ENCODE measurements around the gene UAP1L1. TPM values are rescaled to one million over a fixed set of nuclear protein-coding genes. Genes with fewer than 3 reads are reported as not detected.

UAP1L1 gene
- total and polyA plus RNA-seq, 4 donors, result 0.35 to 2.3 (median 1.7) TPM

DNA sequence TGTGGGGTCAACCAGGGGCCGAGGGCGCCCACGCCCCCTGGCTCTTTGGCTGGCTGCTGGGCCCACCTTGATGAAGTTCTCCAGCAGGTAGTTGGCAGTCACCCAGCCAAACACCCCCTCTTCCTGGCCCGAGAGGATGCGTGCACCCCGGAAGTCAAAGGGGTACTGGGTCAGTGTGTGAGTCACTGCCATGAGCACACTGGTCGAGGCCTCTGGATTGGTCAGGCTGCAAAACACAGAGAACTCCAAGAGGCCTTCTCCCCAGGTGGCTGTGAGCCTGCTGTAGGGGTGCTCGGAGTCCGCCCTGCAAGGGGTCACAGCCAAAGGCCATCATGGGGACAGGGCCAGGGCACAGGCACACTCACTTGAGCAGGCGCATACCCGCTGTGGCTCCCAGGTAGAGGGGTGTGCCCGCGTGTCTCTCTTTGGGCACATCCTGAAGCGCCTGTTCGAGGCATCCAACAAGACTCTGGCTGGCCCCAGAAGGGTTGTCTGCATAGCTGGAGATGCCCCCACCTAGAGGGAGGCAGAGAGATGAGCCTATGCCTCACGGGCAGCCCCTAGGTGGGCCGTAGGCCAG lies 26.1 kb upstream of the UAP1L1 start:
- no peak overlapping the region for H3K4me3 ChIP-seq (ENCODE audit: low read depth in 1 of 3, low read length in 3 of 3)
- peaks cover 18 to 44% (median 23%) of the 10 kb centered on the region in 4 donors for H3K4me1 ChIP-seq (ENCODE audit: control insufficient read depth in 4 of 4, insufficient read depth in 4 of 4, low read length in 3 of 4)
- TF ChIP-seq TAF1 (conservative IDR thresholded peaks at IDR 0.05) (no peak), EGR1 (IDR thresholded peaks at IDR 0.05; ENCODE audit: low read depth in 2 of 2) (no peak), FOXA2 (IDR thresholded peaks at IDR 0.05) (no peak), HNF4A (conservative IDR thresholded peaks at IDR 0.05) (no peak)
- TF ChIP-seq, protein P1, sequence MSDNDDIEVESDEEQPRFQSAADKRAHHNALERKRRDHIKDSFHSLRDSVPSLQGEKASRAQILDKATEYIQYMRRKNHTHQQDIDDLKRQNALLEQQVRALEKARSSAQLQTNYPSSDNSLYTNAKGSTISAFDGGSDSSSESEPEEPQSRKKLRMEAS (IDR thresholded peaks at IDR 0.05), result no peak
- H3K36me3 ChIP-seq (ENCODE audit: control insufficient read depth in 4 of 4, insufficient read depth in 3 of 4, low read depth in 1 of 4, low read length in 3 of 4), result no peaks in the 10 kb centered on the region
- 94% methylated on average over 17 of the region's 17 CpGs for WGBS
- H3K9ac ChIP-seq (ENCODE audit: low read depth in 1 of 2, low read length in 2 of 2), result no peak overlapping the region
- H3K27me3 ChIP-seq (ENCODE audit: control insufficient read depth in 4 of 4, insufficient read depth in 4 of 4, low read length in 3 of 4), result peaks cover 0 to 9% (median 7%) of the 10 kb centered on the region in 4 donors
- no peak overlapping the region for H3K27ac ChIP-seq (ENCODE audit: low read depth in 1 of 2, low read length in 2 of 2)
- DNase-seq (ENCODE audit: low spot score), result no peak
- H3K9me3 ChIP-seq (ENCODE audit: control insufficient read depth in 4 of 4, low read length in 3 of 4), result no peaks in the 10 kb centered on the region

DNA sequence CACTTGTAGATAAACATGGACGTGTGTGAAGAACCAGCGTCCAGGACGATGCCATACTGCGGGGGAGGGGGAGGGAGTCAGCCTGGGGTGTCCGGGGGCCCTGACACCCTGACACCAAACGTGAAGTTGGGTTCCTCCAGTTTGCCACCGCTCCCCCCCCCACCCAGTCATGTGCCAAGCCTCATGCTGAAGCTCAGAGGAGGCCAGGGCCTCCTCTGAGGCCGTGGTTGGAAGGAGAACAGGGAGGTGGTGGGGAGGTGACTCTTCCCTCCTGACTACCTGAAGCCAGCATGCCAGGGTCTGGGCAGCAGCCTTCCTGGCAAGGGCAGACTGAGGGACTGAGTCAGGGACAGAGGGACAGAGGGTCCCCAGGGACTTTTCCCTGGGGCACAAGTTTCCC lies 25.0 kb upstream of the UAP1L1 start:
- no peaks in the 10 kb centered on the region for H3K36me3 ChIP-seq (ENCODE audit: control insufficient read depth in 4 of 4, insufficient read depth in 3 of 4, low read depth in 1 of 4, low read length in 3 of 4)
- 75% methylated on average over 8 of the region's 8 CpGs for WGBS
- H3K9me3 ChIP-seq (ENCODE audit: control insufficient read depth in 4 of 4, low read length in 3 of 4), result no peaks in the 10 kb centered on the region
- peaks cover 0 to 9% (median 5%) of the 10 kb centered on the region in 4 donors for H3K27me3 ChIP-seq (ENCODE audit: control insufficient read depth in 4 of 4, insufficient read depth in 4 of 4, low read length in 3 of 4)
- TF ChIP-seq RAD21 (IDR thresholded peaks at IDR 0.05) (no peak), YY1 (IDR thresholded peaks at IDR 0.05) (no peak), SP1 (IDR thresholded peaks at IDR 0.05) (no peak), TAF1 (conservative IDR thresholded peaks at IDR 0.05) (no peak)
- peaks cover 21 to 45% (median 27%) of the 10 kb centered on the region in 4 donors for H3K4me1 ChIP-seq (ENCODE audit: control insufficient read depth in 4 of 4, insufficient read depth in 4 of 4, low read length in 3 of 4)
- no peak overlapping the region for H3K4me3 ChIP-seq (ENCODE audit: low read depth in 1 of 3, low read length in 3 of 3)
- DNase-seq (ENCODE audit: low spot score), result no peak
- no peak overlapping the region for H3K9ac ChIP-seq (ENCODE audit: low read depth in 1 of 2, low read length in 2 of 2)
- H3K27ac ChIP-seq (ENCODE audit: low read depth in 1 of 2, low read length in 2 of 2), result no peak overlapping the region

DNA sequence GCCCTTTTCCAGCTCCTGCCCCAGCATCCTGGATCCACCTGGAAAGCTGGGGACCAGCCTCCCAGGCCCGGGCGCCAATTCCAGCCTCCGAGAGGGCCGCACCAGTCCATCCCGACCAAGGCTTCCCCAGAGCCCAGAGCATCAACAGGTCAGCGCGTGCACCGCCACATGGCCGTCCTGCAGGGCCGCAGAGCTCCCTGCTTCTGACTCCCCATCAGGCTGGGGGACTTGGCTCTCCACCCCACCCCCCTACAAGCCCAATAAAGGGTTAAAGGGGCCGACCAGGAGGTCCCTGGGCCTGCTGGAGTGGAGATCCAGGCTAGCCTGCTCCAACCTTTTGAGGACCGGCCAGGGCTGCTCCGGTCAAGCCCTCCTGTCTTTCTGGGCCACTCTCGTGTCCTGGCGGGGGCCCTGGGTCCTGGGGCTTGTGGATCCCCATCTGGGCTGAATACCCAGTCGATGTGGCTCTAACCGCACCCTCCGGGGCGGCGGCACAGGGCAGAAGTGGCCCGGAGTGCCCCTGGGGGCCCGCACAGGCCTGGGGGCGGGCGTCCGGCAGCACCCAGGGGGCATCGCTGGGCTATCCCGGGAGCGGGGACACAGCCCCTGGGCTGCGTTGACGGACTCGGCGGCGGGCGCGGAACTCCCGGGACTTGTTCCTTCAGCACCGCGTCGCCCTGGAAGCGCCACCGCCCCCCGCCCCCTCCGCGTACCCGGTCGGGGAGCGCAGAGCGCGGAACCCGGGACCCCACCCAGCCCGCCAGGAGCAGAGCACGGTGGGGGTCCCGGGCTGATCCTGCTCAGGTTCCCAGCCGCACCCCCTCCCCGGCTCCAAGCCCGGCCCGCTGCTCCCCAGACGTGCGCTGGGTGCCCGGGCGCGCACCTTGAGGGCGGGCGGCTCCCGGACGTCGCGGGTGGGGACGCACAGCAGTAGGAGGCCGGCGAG lies 24.0 kb upstream of the UAP1L1 start:
- H3K4me1 ChIP-seq (ENCODE audit: control insufficient read depth in 4 of 4, insufficient read depth in 4 of 4, low read length in 3 of 4), result peaks cover 21 to 45% (median 30%) of the 10 kb centered on the region in 4 donors
- 26% methylated on average over 71 of the region's 71 CpGs for WGBS
- DNase-seq (ENCODE audit: low spot score), result no peak
- no peak overlapping the region for H3K9ac ChIP-seq (ENCODE audit: low read depth in 1 of 2, low read length in 2 of 2)
- H3K36me3 ChIP-seq (ENCODE audit: control insufficient read depth in 4 of 4, insufficient read depth in 3 of 4, low read depth in 1 of 4, low read length in 3 of 4), result no peaks in the 10 kb centered on the region
- TF ChIP-seq, protein P2, sequence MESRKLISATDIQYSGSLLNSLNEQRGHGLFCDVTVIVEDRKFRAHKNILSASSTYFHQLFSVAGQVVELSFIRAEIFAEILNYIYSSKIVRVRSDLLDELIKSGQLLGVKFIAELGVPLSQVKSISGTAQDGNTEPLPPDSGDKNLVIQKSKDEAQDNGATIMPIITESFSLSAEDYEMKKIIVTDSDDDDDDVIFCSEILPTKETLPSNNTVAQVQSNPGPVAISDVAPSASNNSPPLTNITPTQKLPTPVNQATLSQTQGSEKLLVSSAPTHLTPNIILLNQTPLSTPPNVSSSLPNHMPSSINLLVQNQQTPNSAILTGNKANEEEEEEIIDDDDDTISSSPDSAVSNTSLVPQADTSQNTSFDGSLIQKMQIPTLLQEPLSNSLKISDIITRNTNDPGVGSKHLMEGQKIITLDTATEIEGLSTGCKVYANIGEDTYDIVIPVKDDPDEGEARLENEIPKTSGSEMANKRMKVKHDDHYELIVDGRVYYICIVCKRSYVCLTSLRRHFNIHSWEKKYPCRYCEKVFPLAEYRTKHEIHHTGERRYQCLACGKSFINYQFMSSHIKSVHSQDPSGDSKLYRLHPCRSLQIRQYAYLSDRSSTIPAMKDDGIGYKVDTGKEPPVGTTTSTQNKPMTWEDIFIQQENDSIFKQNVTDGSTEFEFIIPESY (IDR thresholded peaks at IDR 0.05), result no peak
- TF ChIP-seq, protein P3, sequence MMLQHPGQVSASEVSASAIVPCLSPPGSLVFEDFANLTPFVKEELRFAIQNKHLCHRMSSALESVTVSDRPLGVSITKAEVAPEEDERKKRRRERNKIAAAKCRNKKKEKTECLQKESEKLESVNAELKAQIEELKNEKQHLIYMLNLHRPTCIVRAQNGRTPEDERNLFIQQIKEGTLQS (IDR thresholded peaks at IDR 0.05), result no peak
- TF ChIP-seq YY1 (IDR thresholded peaks at IDR 0.05) (no peak), RAD21 (IDR thresholded peaks at IDR 0.05) (no peak), NR2F2 (IDR thresholded peaks at IDR 0.05) (no peak), TAF1 (conservative IDR thresholded peaks at IDR 0.05) (no peak), FOXA2 (IDR thresholded peaks at IDR 0.05) (no peak), HNF4G (IDR thresholded peaks at IDR 0.05) (no peak), SP1 (IDR thresholded peaks at IDR 0.05) (no peak)
- TF ChIP-seq, protein P1 (IDR thresholded peaks at IDR 0.05), result no peak
- TF ChIP-seq, protein P4, sequence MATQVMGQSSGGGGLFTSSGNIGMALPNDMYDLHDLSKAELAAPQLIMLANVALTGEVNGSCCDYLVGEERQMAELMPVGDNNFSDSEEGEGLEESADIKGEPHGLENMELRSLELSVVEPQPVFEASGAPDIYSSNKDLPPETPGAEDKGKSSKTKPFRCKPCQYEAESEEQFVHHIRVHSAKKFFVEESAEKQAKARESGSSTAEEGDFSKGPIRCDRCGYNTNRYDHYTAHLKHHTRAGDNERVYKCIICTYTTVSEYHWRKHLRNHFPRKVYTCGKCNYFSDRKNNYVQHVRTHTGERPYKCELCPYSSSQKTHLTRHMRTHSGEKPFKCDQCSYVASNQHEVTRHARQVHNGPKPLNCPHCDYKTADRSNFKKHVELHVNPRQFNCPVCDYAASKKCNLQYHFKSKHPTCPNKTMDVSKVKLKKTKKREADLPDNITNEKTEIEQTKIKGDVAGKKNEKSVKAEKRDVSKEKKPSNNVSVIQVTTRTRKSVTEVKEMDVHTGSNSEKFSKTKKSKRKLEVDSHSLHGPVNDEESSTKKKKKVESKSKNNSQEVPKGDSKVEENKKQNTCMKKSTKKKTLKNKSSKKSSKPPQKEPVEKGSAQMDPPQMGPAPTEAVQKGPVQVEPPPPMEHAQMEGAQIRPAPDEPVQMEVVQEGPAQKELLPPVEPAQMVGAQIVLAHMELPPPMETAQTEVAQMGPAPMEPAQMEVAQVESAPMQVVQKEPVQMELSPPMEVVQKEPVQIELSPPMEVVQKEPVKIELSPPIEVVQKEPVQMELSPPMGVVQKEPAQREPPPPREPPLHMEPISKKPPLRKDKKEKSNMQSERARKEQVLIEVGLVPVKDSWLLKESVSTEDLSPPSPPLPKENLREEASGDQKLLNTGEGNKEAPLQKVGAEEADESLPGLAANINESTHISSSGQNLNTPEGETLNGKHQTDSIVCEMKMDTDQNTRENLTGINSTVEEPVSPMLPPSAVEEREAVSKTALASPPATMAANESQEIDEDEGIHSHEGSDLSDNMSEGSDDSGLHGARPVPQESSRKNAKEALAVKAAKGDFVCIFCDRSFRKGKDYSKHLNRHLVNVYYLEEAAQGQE (IDR thresholded peaks at IDR 0.05), result no peak
- no peak overlapping the region for H3K27ac ChIP-seq (ENCODE audit: low read depth in 1 of 2, low read length in 2 of 2)
- peaks cover 0 to 3% (median 0%) of the 10 kb centered on the region in 4 donors for H3K27me3 ChIP-seq (ENCODE audit: control insufficient read depth in 4 of 4, insufficient read depth in 4 of 4, low read length in 3 of 4)
- no peaks in the 10 kb centered on the region for H3K9me3 ChIP-seq (ENCODE audit: control insufficient read depth in 4 of 4, low read length in 3 of 4)
- peak overlapping the region in 1 of 3 donors; percentile 52 for H3K4me3 ChIP-seq (ENCODE audit: low read depth in 1 of 3, low read length in 3 of 3)

Measured in liver (tissue), 9 donors.